Panc1 (cell line): ENCODE results near the gene GAPDH. TPM values are rescaled to one million over a fixed set of nuclear protein-coding genes. Genes with fewer than 3 reads are reported as not detected.

ENCODE experiments used
- ATAC-seq: fragments of 200-7000 bp; cut with Tn5 transposase; 2 replicates; pipeline ENCODE4 v1.9.1; 2020; ENCODE audit warnings: mild to moderate bottlenecking, moderate library complexity
- BruUV-seq: library from RNA; stranded (reverse); fragments of 400-500 nt; replicated peaks from 2 replicates; lab custom pipeline; 2021; lab: Mats Ljungman, UMichigan
- CTCF ChIA-PET: fragments of 300-600 bp; sonication (Branson Sonifier 250); formaldehyde crosslinking; loops from one replicate; lab custom pipeline; 2022; ENCODE audit warnings: antibody characterized with exemption; lab: Charles Lee
- POLR2A ChIA-PET: fragments of 300-600 bp; sonication (Branson Sonifier 250); formaldehyde crosslinking; loops from one replicate; lab custom pipeline; 2022; ENCODE audit warnings: antibody characterized with exemption; lab: Charles Lee
- DNase-seq: peaks from one replicate; pipeline ENCODE4 v3.0.0-alpha.2; 2010; ENCODE audit warnings: low read depth, low spot score
- H3K27ac ChIP-seq: 2 replicates; pipeline ENCODE4 v1.5.1; 2011; ENCODE audit warnings: mild to moderate bottlenecking, low read length, inconsistent platforms
- H3K27me3 ChIP-seq: fragments of 200-500 bp; sonication (Bioruptor generic); 2 replicates; pipeline ENCODE4 v1.6.0; 2014; ENCODE audit warnings: low read length, inconsistent platforms; ENCODE audit not compliant: control insufficient read depth, insufficient read depth
- H3K36me3 ChIP-seq: fragments of 200-500 bp; sonication (Bioruptor generic); 2 replicates; pipeline ENCODE4 v1.5.1; 2014; ENCODE audit warnings: inconsistent platforms, mild to moderate bottlenecking, low read length, moderate library complexity; ENCODE audit not compliant: control insufficient read depth, insufficient read depth
- H3K4me1 ChIP-seq: 2 replicates; pipeline ENCODE4 v1.5.1; 2011; ENCODE audit warnings: inconsistent platforms, mild to moderate bottlenecking, low read length, moderate library complexity; ENCODE audit not compliant: control insufficient read depth, insufficient read depth
- H3K4me3 ChIP-seq, 2 experiments: 2 replicates each; pipeline ENCODE4 v1.5.1; 2011 to 2012; ENCODE audit warnings: low read depth in 2 of 2, low read length in 2 of 2, mild to moderate bottlenecking in 2 of 2, inconsistent platforms in 1 of 2, moderate library complexity in 1 of 2
- H3K9me3 ChIP-seq: fragments of 200-500 bp; sonication (Bioruptor generic); 2 replicates; pipeline ENCODE4 v1.5.1; 2014; ENCODE audit warnings: low read depth, mild to moderate bottlenecking, inconsistent platforms, low read length, moderate library complexity; ENCODE audit not compliant: control insufficient read depth, insufficient read depth
- POLR2AphosphoS5 ChIP-seq: IDR thresholded peaks from 2 replicates; pipeline ENCODE4 v1.6.1; 2012; ENCODE audit warnings: mild to moderate bottlenecking, low read depth, low read length, moderate library complexity
- SIN3A ChIP-seq: IDR thresholded peaks from 2 replicates; pipeline ENCODE4 v1.6.1; 2012; ENCODE audit warnings: low read depth, mild to moderate bottlenecking, low read length, moderate library complexity, borderline replicate concordance; ENCODE audit not compliant: insufficient read depth
- TCF7L2 ChIP-seq: IDR thresholded peaks from 2 replicates; pipeline ENCODE4 v1.6.1; 2011; ENCODE audit warnings: mild to moderate bottlenecking, low read depth, low read length, inconsistent platforms
- in situ Hi-C: cut with HindIII; loops from 2 replicates; pipeline ENCODE4 v1.10.0; 2016; ENCODE audit warnings: low sequenced_read_pairs, low pct_unique_long_range_greater_than_20kb
- intact Hi-C: fragments of 100-400 bp; cut with micrococcal nuclease; formaldehyde crosslinking; loops from one replicate; pipeline ENCODE4 v1.10.0; 2022; ENCODE audit not compliant: unreplicated experiment
- total RNA-seq: library from RNA; stranded (reverse); gene quantifications from one replicate; pipeline ENCODE4 v1.2.1, GENCODE V29; 2021; ENCODE audit not compliant: unreplicated experiment
- TF ChIP-seq, protein P1 (sequence below), 2 experiments: IDR thresholded peaks; 2 replicates each; pipeline ENCODE4 v1.6.1; 2011 to 2012; ENCODE audit warnings: low read depth in 2 of 2, control low read depth in 1 of 2, low read length in 1 of 2, mild to moderate bottlenecking in 1 of 2, moderate library complexity in 1 of 2; ENCODE audit not compliant: insufficient read depth in 1 of 2
- TF ChIP-seq, protein P2 (sequence below): fragments of 450-650 bp; IDR thresholded peaks from 2 replicates; pipeline ENCODE4 v1.5.1; 2017; ENCODE audit warnings: mild to moderate bottlenecking

The GAPDH gene
- total RNA-seq, 1 experiment from 2014 or later = 2,912 TPM

DNA sequence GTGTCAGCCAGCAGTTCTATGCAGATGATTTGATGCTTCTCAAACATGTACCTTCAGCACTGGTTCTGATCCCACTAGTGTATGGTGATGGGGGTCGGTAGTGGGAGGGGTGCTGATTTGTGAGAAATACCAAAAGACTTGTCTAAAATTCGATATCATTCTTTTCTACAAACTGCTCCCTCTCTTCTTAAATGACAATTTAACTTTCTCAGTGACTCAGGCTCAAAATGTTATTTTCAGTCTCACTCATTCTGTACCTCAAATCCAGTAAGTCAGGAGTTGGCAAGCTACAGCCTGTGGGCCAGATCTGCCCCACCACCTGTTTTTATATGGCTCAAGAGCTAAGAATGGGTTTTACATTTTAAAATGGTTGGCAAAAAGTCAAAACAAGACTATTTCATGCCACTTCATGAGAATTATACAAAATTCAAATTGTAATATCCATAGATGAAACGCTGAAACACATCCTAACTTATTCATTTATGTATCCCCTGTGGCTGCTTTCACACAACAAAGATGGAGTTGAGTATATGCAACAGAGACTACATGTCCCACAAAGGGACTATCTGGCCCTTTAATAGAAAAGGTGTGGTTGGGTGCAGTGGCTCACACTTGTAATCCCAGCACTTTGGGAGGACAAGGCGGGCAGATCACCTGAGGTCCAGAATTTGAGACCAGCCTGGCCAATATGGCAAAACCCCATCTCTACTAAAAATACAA is 40.4 kb downstream of the GAPDH start:
- intact Hi-C loops = no loop called here
- in situ Hi-C loops = no loop called here

DNA sequence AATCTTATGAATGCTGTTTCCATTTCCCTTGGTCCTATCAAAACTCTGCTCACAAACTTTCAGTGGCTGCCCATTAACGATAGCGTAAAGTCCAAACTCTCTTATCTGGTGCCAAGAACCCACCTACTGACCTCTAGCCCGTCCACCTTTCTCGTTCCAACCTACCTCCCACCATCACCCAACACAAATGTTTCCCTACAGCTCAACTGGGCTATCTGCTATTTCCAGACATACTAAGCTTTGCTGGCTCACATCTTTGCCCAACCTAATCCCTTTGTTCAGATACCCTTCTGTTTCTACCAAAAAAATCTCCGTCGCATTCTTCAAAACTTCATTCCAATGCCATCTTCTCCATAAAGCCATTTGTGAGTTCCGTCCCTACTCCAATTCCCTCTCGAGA is 41.3 kb downstream of the GAPDH start:
- no TSS peak for BruUV-seq
- TF ChIP-seq, protein P1, sequence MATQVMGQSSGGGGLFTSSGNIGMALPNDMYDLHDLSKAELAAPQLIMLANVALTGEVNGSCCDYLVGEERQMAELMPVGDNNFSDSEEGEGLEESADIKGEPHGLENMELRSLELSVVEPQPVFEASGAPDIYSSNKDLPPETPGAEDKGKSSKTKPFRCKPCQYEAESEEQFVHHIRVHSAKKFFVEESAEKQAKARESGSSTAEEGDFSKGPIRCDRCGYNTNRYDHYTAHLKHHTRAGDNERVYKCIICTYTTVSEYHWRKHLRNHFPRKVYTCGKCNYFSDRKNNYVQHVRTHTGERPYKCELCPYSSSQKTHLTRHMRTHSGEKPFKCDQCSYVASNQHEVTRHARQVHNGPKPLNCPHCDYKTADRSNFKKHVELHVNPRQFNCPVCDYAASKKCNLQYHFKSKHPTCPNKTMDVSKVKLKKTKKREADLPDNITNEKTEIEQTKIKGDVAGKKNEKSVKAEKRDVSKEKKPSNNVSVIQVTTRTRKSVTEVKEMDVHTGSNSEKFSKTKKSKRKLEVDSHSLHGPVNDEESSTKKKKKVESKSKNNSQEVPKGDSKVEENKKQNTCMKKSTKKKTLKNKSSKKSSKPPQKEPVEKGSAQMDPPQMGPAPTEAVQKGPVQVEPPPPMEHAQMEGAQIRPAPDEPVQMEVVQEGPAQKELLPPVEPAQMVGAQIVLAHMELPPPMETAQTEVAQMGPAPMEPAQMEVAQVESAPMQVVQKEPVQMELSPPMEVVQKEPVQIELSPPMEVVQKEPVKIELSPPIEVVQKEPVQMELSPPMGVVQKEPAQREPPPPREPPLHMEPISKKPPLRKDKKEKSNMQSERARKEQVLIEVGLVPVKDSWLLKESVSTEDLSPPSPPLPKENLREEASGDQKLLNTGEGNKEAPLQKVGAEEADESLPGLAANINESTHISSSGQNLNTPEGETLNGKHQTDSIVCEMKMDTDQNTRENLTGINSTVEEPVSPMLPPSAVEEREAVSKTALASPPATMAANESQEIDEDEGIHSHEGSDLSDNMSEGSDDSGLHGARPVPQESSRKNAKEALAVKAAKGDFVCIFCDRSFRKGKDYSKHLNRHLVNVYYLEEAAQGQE (IDR thresholded peaks at IDR 0.05; ENCODE audit: insufficient read depth in 1 of 2, low read depth in 2 of 2, low read length in 1 of 2) = no peak
- TF ChIP-seq TCF7L2 = no peak
- no peak for TF ChIP-seq SIN3A
- no peak for TF ChIP-seq POLR2AphosphoS5
- TF ChIP-seq, protein P2, sequence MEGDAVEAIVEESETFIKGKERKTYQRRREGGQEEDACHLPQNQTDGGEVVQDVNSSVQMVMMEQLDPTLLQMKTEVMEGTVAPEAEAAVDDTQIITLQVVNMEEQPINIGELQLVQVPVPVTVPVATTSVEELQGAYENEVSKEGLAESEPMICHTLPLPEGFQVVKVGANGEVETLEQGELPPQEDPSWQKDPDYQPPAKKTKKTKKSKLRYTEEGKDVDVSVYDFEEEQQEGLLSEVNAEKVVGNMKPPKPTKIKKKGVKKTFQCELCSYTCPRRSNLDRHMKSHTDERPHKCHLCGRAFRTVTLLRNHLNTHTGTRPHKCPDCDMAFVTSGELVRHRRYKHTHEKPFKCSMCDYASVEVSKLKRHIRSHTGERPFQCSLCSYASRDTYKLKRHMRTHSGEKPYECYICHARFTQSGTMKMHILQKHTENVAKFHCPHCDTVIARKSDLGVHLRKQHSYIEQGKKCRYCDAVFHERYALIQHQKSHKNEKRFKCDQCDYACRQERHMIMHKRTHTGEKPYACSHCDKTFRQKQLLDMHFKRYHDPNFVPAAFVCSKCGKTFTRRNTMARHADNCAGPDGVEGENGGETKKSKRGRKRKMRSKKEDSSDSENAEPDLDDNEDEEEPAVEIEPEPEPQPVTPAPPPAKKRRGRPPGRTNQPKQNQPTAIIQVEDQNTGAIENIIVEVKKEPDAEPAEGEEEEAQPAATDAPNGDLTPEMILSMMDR = no peak
- POLR2A ChIA-PET = no interaction called here
- ATAC-seq (no peak), DNase-seq (no peak)
- in situ Hi-C loops (no loop called here), intact Hi-C loops (no loop called here)
- H3K36me3 ChIP-seq = peaks cover 26% of the 10 kb centered on the region
- H3K27me3 ChIP-seq = no peaks in the 10 kb centered on the region
- no peaks in the 10 kb centered on the region for H3K9me3 ChIP-seq
- H3K4me1 ChIP-seq = no peaks in the 10 kb centered on the region
- H3K27ac ChIP-seq = no peak overlapping the region
- H3K4me3 ChIP-seq = no peak overlapping the region
- CTCF ChIA-PET = no interaction called here

More for the DNA sequence above, 40.4 kb downstream of the GAPDH start:
- H3K4me3 ChIP-seq = no peak overlapping the region
- H3K4me1 ChIP-seq = peaks cover 2% of the 10 kb centered on the region
- no peak for DNase-seq
- TF ChIP-seq, protein P2 = no peak
- TF ChIP-seq POLR2AphosphoS5 (no peak), SIN3A (no peak), TCF7L2 (no peak)
- TF ChIP-seq, protein P1 (IDR thresholded peaks at IDR 0.05; ENCODE audit: insufficient read depth in 1 of 2, low read depth in 2 of 2, low read length in 1 of 2) = no peak
- peaks cover 26% of the 10 kb centered on the region for H3K36me3 ChIP-seq
- ChIA-PET POLR2A (no interaction called here), CTCF (no interaction called here)
- no TSS peak for BruUV-seq
- H3K27me3 ChIP-seq = no peaks in the 10 kb centered on the region
- H3K9me3 ChIP-seq = no peaks in the 10 kb centered on the region
- H3K27ac ChIP-seq = no peak overlapping the region
- ATAC-seq = no peak
